Activated B cell treated with CpG ODN at 0.5 μM for 24 hours (primary cell): Measurements from ENCODE around the gene L3MBTL1. TPM values are rescaled to one million over a fixed set of nuclear protein-coding genes. Genes with fewer than 3 reads are reported as not detected.

Experiments used
- ATAC-seq: fragments of 200-7000 bp; cut with Tn5 transposase; one replicate; pipeline ENCODE4 v1.10.0; 2021; ENCODE audit warnings: low read depth, mild to moderate bottlenecking, moderate library complexity
- CTCF ChIA-PET: fragments of 350-600 bp; sonication (Branson Sonifier 250); formaldehyde crosslinking; loops from one replicate; lab custom pipeline; 2021; ENCODE audit warnings: antibody characterized with exemption; lab: Charles Lee
- POLR2A ChIA-PET: fragments of 350-600 bp; sonication (Branson Sonifier 250); formaldehyde crosslinking; loops from one replicate; lab custom pipeline; 2021; ENCODE audit warnings: antibody characterized with exemption; lab: Charles Lee
- DNase-seq: peaks from one replicate; pipeline ENCODE4 v3.0.0; 2022
- H3K27ac Mint-ChIP-seq: one replicate; pipeline ENCODE4 v1.8.0; 2020; ENCODE audit warnings: mixed read lengths
- H3K27me3 Mint-ChIP-seq: one replicate; pipeline ENCODE4 v1.8.0; 2021; ENCODE audit warnings: mixed read lengths
- H3K36me3 Mint-ChIP-seq: one replicate; pipeline ENCODE4 v1.8.0; 2021; ENCODE audit warnings: low read depth, mixed read lengths
- H3K4me1 Mint-ChIP-seq: one replicate; pipeline ENCODE4 v1.8.0; 2021; ENCODE audit warnings: mixed read lengths
- H3K4me3 Mint-ChIP-seq: one replicate; pipeline ENCODE4 v1.8.0; 2020; ENCODE audit warnings: mild to moderate bottlenecking, mixed read lengths
- H3K9me3 Mint-ChIP-seq: one replicate; pipeline ENCODE4 v1.8.0; 2020; ENCODE audit warnings: mixed read lengths
- CTCF ChIP-seq: fragments of 200-600 bp; IDR thresholded peaks from one replicate; pipeline ENCODE4 v1.8.0; 2022; ENCODE audit warnings: antibody characterized with exemption, mild to moderate bottlenecking
- intact Hi-C: fragments of 100-400 bp; cut with micrococcal nuclease; formaldehyde crosslinking; loops from one replicate; pipeline ENCODE4 v1.15.1; 2024
- total RNA-seq: library from RNA; stranded (reverse); gene quantifications from 2 replicates; pipeline ENCODE4 v1.2.3, GENCODE V29; 2022

L3MBTL1 gene
- total RNA-seq, result 18.9 and 22.5 TPM in 2 replicates

- CTCF ChIA-PET, result no interaction called here
- Mint-ChIP-seq H3K27me3 (peaks cover 48% of the 10 kb centered on the region), H3K36me3 (no peaks in the 10 kb centered on the region), H3K4me1 (peaks cover 6% of the 10 kb centered on the region), H3K4me3 (peak within 1 kb of the TSS; percentile 79), H3K27ac (no peak within 1 kb of the TSS), H3K9me3 (no peaks in the 10 kb centered on the region)
- TF ChIP-seq CTCF, result no peak
- intact Hi-C loops, result no loop called here
- DNase-seq, result peak; percentile 20
- ATAC-seq, result peak; percentile 50
- POLR2A ChIA-PET, result no interaction called here
These were observed at the start of gene L3MBTL1 for GRCh38 chr20:43507150-43508080. Gene L3MBTL1 (plus strand): TSS chr20:43507697. CDS start chr20:43513504, 5,807 bp downstream.

- peaks cover 53% of the 10 kb centered on the region for H3K36me3 Mint-ChIP-seq
- peak overlapping the region; percentile 95 for H3K4me3 Mint-ChIP-seq
- POLR2A ChIA-PET, result interaction anchor here (0.6 to 3.7 kb wide), 21 partner anchors 8 to 1904 kb away, joined by 3 to 44 read pairs (median 6); partner anchors contain the start of genes IFT52, OSER1 and SYS1
- TF ChIP-seq CTCF, result no peak
- peak overlapping the region; percentile 98 for H3K27ac Mint-ChIP-seq
- H3K4me1 Mint-ChIP-seq, result peaks cover 38% of the 10 kb centered on the region
- H3K27me3 Mint-ChIP-seq, result peaks cover 5% of the 10 kb centered on the region
- ATAC-seq (peak; percentile 1), DNase-seq (no peak)
- CTCF ChIA-PET, result no interaction called here
- intact Hi-C loops, result loop anchor here (5.0 kb wide), 3 partner anchors 274 to 1429 kb away; partner anchors contain the start of genes FITM2 and YWHAB
- no peaks in the 10 kb centered on the region for H3K9me3 Mint-ChIP-seq
These were observed 49.0 kb upstream of the L3MBTL1 start for GRCh38 chr20:43458422-43458924.

- Mint-ChIP-seq H3K4me3 (peak overlapping the region; percentile 95), H3K27me3 (peaks cover 1% of the 10 kb centered on the region), H3K36me3 (peaks cover 61% of the 10 kb centered on the region), H3K27ac (peak overlapping the region; percentile 72), H3K4me1 (peaks cover 38% of the 10 kb centered on the region), H3K9me3 (no peaks in the 10 kb centered on the region)
- TF ChIP-seq CTCF, result no peak
- DNase-seq (no peak), ATAC-seq (no peak)
- intact Hi-C loops, result loop anchor here (5.0 kb wide), 3 partner anchors 273 to 1428 kb away; partner anchors contain the start of genes FITM2 and YWHAB
- POLR2A ChIA-PET, result interaction anchor here (1.5 to 3.7 kb wide), 4 partner anchors 131 to 291 kb away, joined by 6 to 21 read pairs (median 12); partner anchors contain the start of gene IFT52
- CTCF ChIA-PET, result no interaction called here
These were observed 48.2 kb upstream of the L3MBTL1 start for GRCh38 chr20:43459022-43459942.

GRCh38 chr20:43460172-43460829 is 47.2 kb upstream of the L3MBTL1 start:
- no peak for ATAC-seq
- Mint-ChIP-seq H3K27me3 (no peaks in the 10 kb centered on the region), H3K9me3 (no peaks in the 10 kb centered on the region), H3K4me3 (no peak overlapping the region), H3K4me1 (peaks cover 38% of the 10 kb centered on the region), H3K27ac (peak overlapping the region; percentile 2), H3K36me3 (peaks cover 70% of the 10 kb centered on the region)
- DNase-seq, result no peak
- ChIA-PET CTCF (no interaction called here), POLR2A (no interaction called here)
- intact Hi-C loops, result no loop called here
- TF ChIP-seq CTCF, result no peak
